Cardiac septum (tissue), 1 donor: ENCODE results near the gene LDLRAD3. TPM values are rescaled to one million over a fixed set of nuclear protein-coding genes. Genes with fewer than 3 reads are reported as not detected.

ENCODE experiments used
- DNase-seq: peaks from one replicate; pipeline ENCODE4 v3.0.0-alpha.2; 2020; ENCODE audit warnings: low spot score
- intact Hi-C: fragments of 100-400 bp; cut with DNase I; formaldehyde crosslinking; loops from one replicate; pipeline ENCODE4 v1.14.0; 2022
- total RNA-seq: library from RNA; stranded (reverse); fragmentation: NEBNext Ultra II Directional; extraction: Animal tissue kit (Norgen Biotek cat#: 25700); gene quantifications from one replicate; pipeline ENCODE4 v1.2.1, GENCODE V29; 2021
- donor health status: DM: no; HTN: no; CAD: no.

Gene LDLRAD3
- total RNA-seq, 1 donor from 2014 or later = 4.4 TPM

GRCh38 chr11:35980686-35981390, 37.0 kb downstream of the LDLRAD3 start:
- DNase-seq = no peak
- intact Hi-C loops = no loop called here

GRCh38 chr11:35981581-35981980, 37.7 kb downstream of the LDLRAD3 start:
- intact Hi-C loops = no loop called here
- DNase-seq = no peak

- no peak for DNase-seq
- intact Hi-C loops = no loop called here
These were observed 38.2 kb downstream of the LDLRAD3 start for GRCh38 chr11:35982061-35982460.

GRCh38 chr11:35983981-35984380, 40.1 kb downstream of the LDLRAD3 start:
- intact Hi-C loops = no loop called here

GRCh38 chr11:35986947-35987346, 43.1 kb downstream of the LDLRAD3 start:
- no peak for DNase-seq
- intact Hi-C loops = no loop called here

More at GRCh38 chr11:35983981-35984380, 40.1 kb downstream of the LDLRAD3 start:
- no peak for DNase-seq

- intact Hi-C loops = no loop called here
These were observed 46.3 kb downstream of the LDLRAD3 start for GRCh38 chr11:35990170-35990569.

GRCh38 chr11:35990816-35991215, 47.0 kb downstream of the LDLRAD3 start:
- DNase-seq = no peak
- intact Hi-C loops = no loop called here

More at GRCh38 chr11:35990170-35990569, 46.3 kb downstream of the LDLRAD3 start:
- DNase-seq = no peak

GRCh38 chr11:35992548-35992947, 48.7 kb downstream of the LDLRAD3 start:
- no peak for DNase-seq
- intact Hi-C loops = no loop called here

- no peak for DNase-seq
- intact Hi-C loops = no loop called here
These were observed 50.6 kb downstream of the LDLRAD3 start for GRCh38 chr11:35994421-35994820.

GRCh38 chr11:35995681-35996271, 51.9 kb downstream of the LDLRAD3 start:
- intact Hi-C loops = no loop called here
- no peak for DNase-seq

- DNase-seq = no peak
- intact Hi-C loops = no loop called here
These were observed 54.1 kb downstream of the LDLRAD3 start for GRCh38 chr11:35997902-35998520.

GRCh38 chr11:35998634-35999033, 54.8 kb downstream of the LDLRAD3 start:
- no peak for DNase-seq
- intact Hi-C loops = no loop called here

GRCh38 chr11:36000616-36001190, 56.8 kb downstream of the LDLRAD3 start:
- intact Hi-C loops = no loop called here
- DNase-seq = no peak

GRCh38 chr11:36002196-36002595, 58.3 kb downstream of the LDLRAD3 start:
- intact Hi-C loops = no loop called here
- DNase-seq = no peak

GRCh38 chr11:36002796-36003195, 58.9 kb downstream of the LDLRAD3 start:
- DNase-seq = no peak
- intact Hi-C loops = no loop called here

GRCh38 chr11:36006556-36006955, 62.7 kb downstream of the LDLRAD3 start:
- intact Hi-C loops = no loop called here
- DNase-seq = no peak

GRCh38 chr11:36007127-36007655, 63.3 kb downstream of the LDLRAD3 start:
- no peak for DNase-seq
- intact Hi-C loops = no loop called here

GRCh38 chr11:36008584-36008983, 64.7 kb downstream of the LDLRAD3 start:
- intact Hi-C loops = no loop called here
- DNase-seq = no peak

- intact Hi-C loops = no loop called here
- DNase-seq = no peak
These were observed 65.6 kb downstream of the LDLRAD3 start for GRCh38 chr11:36009473-36009872.

- intact Hi-C loops = loop anchor here (2.0 to 5.0 kb wide), 2 partner anchors 43 to 65 kb away; no protein-coding TSS in a partner anchor
- DNase-seq = no peak
These were observed 66.3 kb downstream of the LDLRAD3 start for GRCh38 chr11:36010010-36010740.
